T-cell (primary cell): ENCODE measurements around the gene GPRASP2. TPM values are rescaled to one million over a fixed set of nuclear protein-coding genes. Genes with fewer than 3 reads are reported as not detected.
A peak's percentile ranks its signal among the peaks of the same experiment; 100 is the strongest.

Experiments used
- ATAC-seq, 4 experiments: fragments of 200-7000 bp in 3 of 4; fragments of 150-1000 bp in 1 of 4; cut with Tn5 transposase; replicated peaks in 1 of 4; 1 replicate in 3 of 4; 2 replicates in 1 of 4; pipeline ENCODE4 v1.10.0; 2021; ENCODE audit warnings: moderate library complexity in 3 of 4, mild to moderate bottlenecking in 2 of 4, moderate number of reproducible peaks in 1 of 4
- CTCF ChIA-PET, 2 donors: fragments of 300-600 bp; sonication (Branson Sonifier 250); formaldehyde crosslinking; loops; one replicate each; lab custom pipeline; 2022; ENCODE audit warnings: antibody characterized with exemption in 2 of 2; lab: Charles Lee
- POLR2A ChIA-PET, 2 donors: fragments of 300-600 bp; sonication (Branson Sonifier 250); formaldehyde crosslinking; loops; one replicate each; lab custom pipeline; 2022; ENCODE audit warnings: antibody characterized with exemption in 2 of 2; lab: Charles Lee
- DNase-seq, 35 experiments: peaks; one replicate each; pipeline versions ENCODE4 v3.0.0 to v3.0.0-alpha.2; 2013 to 2023
- H3K27ac ChIP-seq: one replicate; pipeline ENCODE4 v1.5.1; 2013; ENCODE audit warnings: low read length
- H3K27me3 ChIP-seq, 2 experiments: replicated peaks in 1 of 2; 1 replicate in 1 of 2; 2 replicates in 1 of 2; pipeline versions ENCODE4 v1.6.1 to v1.7.0; 2013; ENCODE audit warnings: low read length in 1 of 2, mixed read lengths in 1 of 2; ENCODE audit not compliant: control insufficient read depth in 2 of 2, insufficient read depth in 2 of 2; ENCODE audit errors: extremely low read depth in 1 of 2
- H3K36me3 ChIP-seq, 2 donors: 1 replicate in 1 of 2; 2 replicates in 1 of 2; pipeline versions ENCODE4 v1.6.1 to v1.7.0; 2013; ENCODE audit warnings: low read length in 1 of 2; ENCODE audit not compliant: control insufficient read depth in 2 of 2, insufficient read depth in 1 of 2; ENCODE audit errors: extremely low read depth in 1 of 2
- H3K4me1 ChIP-seq, 2 experiments: 1 replicate in 1 of 2; 2 replicates in 1 of 2; pipeline versions ENCODE4 v1.6.1 to v1.7.0; 2013; ENCODE audit warnings: low read length in 2 of 2, mixed read lengths in 1 of 2; ENCODE audit not compliant: insufficient read depth in 2 of 2, control insufficient read depth in 1 of 2; ENCODE audit errors: extremely low read depth in 1 of 2
- H3K4me3 ChIP-seq, 2 donors: 1 replicate in 1 of 2; 2 replicates in 1 of 2; pipeline versions ENCODE4 v1.5.1 to v1.7.0; 2013; ENCODE audit warnings: mild to moderate bottlenecking in 2 of 2, low read length in 1 of 2, moderate library complexity in 1 of 2; ENCODE audit not compliant: control insufficient read depth in 1 of 2; ENCODE audit errors: extremely low read depth in 1 of 2
- H3K9me3 ChIP-seq: 2 replicates; pipeline ENCODE4 v1.7.0; 2013
- H3K27ac Mint-ChIP-seq, 2 donors: one replicate each; pipeline ENCODE4 v1.8.0; 2020 to 2021; ENCODE audit warnings: mild to moderate bottlenecking in 2 of 2, mixed read lengths in 2 of 2
- H3K27me3 Mint-ChIP-seq, 2 donors: one replicate each; pipeline ENCODE4 v1.8.0; 2021 to 2022; ENCODE audit warnings: mixed read lengths in 2 of 2
- H3K36me3 Mint-ChIP-seq: one replicate; pipeline ENCODE4 v1.8.0; 2021; ENCODE audit warnings: mixed read lengths
- H3K4me1 Mint-ChIP-seq, 3 donors: one replicate each; pipeline ENCODE4 v1.8.0; 2020 to 2022; ENCODE audit warnings: mixed read lengths in 3 of 3, mild to moderate bottlenecking in 1 of 3
- H3K4me3 Mint-ChIP-seq, 3 donors: one replicate each; pipeline ENCODE4 v1.8.0; 2020 to 2022; ENCODE audit warnings: mild to moderate bottlenecking in 3 of 3, mixed read lengths in 3 of 3, moderate library complexity in 3 of 3
- H3K9me3 Mint-ChIP-seq, 3 donors: one replicate each; pipeline ENCODE4 v1.8.0; 2020 to 2022; ENCODE audit warnings: mixed read lengths in 3 of 3
- WGBS: methylation state at CpG from one replicate; pipeline ENCODE4 v1.1.5; 2013; ENCODE audit warnings: missing lambda C conversion rate; ENCODE audit not compliant: insufficient coverage; 5-methylcytosine and 5-hydroxymethylcytosine counted together
- total RNA-seq, 35 experiments: library from RNA in 6 of 35; stranded (reverse) in 6 of 35; fragments of 120-200 nt in 1 of 35; gene quantifications; one replicate each; pipeline versions ENCODE4 v1.2.1 to v1.2.4 and lab custom pipeline; 2013 to 2026

Gene GPRASP2
- total RNA-seq, 5 donors from 2014 or later (not counting 1 experiment from before 2014, with no cell fraction given), result 1.3 to 3.1 (median 1.4) TPM

DNA sequence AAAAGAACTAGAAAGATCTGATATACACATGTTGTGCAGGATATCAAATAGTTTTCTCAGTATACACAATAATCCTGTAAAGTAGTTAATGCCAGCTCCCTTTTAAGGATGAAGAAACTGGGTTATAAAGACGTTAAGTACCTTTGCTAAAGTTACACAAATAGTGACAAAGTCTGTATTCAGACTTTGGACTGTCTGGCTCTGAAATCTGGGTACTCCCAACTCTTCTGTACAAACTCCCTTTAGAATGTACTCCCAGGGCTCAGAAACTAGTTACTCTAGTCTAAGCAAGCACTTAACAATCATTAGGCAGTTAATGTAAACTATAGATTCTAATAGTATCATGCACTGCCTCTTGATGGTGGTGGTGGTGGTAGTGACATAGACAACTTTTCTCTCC lies 15.5 kb downstream of the GPRASP2 start:
- no peak for ATAC-seq

DNA sequence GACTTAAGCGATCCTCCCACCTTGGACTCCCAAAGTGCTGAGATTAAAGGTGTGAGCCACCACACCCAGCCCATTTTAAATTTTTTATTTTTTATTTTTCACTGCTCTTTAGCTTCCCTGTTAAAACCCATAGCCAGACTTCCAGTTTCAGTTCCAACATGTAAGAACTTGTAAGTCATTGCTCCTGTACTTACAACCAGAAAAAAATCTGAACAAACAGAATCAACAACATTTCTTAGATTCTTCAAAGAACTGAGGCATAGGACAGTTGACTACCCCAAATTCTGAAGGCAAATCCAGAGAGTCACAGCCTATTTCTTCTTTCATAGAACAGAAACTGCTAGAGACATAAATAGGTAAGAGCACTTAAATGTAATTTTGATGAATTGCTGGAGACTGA lies 16.4 kb downstream of the GPRASP2 start:
- Histone ChIP-seq H3K9me3 (no peaks in the 10 kb centered on the region), H3K27ac (no peak overlapping the region), H3K36me3 (no peaks in the 10 kb centered on the region), H3K27me3 (no peaks in the 10 kb centered on the region), H3K4me3 (no peak overlapping the region), H3K4me1 (no peaks in the 10 kb centered on the region)
- Mint-ChIP-seq H3K9me3 (no peaks in the 10 kb centered on the region), H3K36me3 (peaks cover 8% of the 10 kb centered on the region), H3K4me3 (no peak overlapping the region), H3K4me1 (no peaks in the 10 kb centered on the region), H3K27me3 (peaks cover 0 to 4% of the 10 kb centered on the region in 2 donors), H3K27ac (no peak overlapping the region)
- no CpG with 5 or more reads among the region's 1 CpG for WGBS
- DNase-seq (no peak), ATAC-seq (no peak)
- ChIA-PET POLR2A (no interaction called here), CTCF (no interaction called here)

More for the DNA sequence above, 15.5 kb downstream of the GPRASP2 start:
- no peaks in the 10 kb centered on the region for H3K4me1 ChIP-seq
- H3K27ac ChIP-seq, result no peak overlapping the region
- no peaks in the 10 kb centered on the region for H3K9me3 Mint-ChIP-seq
- H3K4me3 Mint-ChIP-seq, result no peak overlapping the region
- no peaks in the 10 kb centered on the region for H3K9me3 ChIP-seq
- no peaks in the 10 kb centered on the region for H3K27me3 ChIP-seq
- POLR2A ChIA-PET, result interaction anchor here in 1 of 2 donors (0.5 to 0.6 kb wide), 2 partner anchors 33 to 41 kb away, joined by 4 to 7 read pairs; no protein-coding TSS in a partner anchor
- CTCF ChIA-PET, result no interaction called here
- no peak overlapping the region for H3K4me3 ChIP-seq
- H3K27ac Mint-ChIP-seq, result no peak overlapping the region
- H3K4me1 Mint-ChIP-seq, result no peaks in the 10 kb centered on the region
- peaks cover 8% of the 10 kb centered on the region for H3K36me3 Mint-ChIP-seq
- no CpG with 5 or more reads among the region's 1 CpG for WGBS
- H3K27me3 Mint-ChIP-seq, result peaks cover 0 to 4% of the 10 kb centered on the region in 2 donors
- no peak for DNase-seq
- no peaks in the 10 kb centered on the region for H3K36me3 ChIP-seq

DNA sequence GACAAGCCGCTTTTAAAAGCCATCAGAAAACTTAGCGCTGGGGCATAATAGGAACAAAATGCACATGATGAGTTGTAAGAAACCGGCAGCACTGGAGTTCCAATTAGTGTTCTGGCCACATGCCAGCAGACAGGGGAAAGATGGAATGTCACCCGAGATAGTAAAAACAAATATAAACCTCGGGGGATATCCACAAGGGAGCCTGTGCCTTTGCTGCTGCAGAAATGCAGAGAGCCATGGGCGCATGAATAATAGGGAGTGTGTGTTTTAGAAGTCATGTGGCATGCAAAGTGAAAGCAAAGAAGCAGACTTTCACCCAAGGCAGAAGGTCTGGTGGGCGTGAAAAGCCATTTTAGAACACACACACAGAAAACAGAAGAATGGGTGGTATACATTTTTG lies 27.4 kb downstream of the GPRASP2 start:
- no peaks in the 10 kb centered on the region for H3K36me3 Mint-ChIP-seq
- no peak overlapping the region for H3K4me3 Mint-ChIP-seq
- no peaks in the 10 kb centered on the region for H3K4me1 Mint-ChIP-seq
- H3K9me3 Mint-ChIP-seq, result no peaks in the 10 kb centered on the region
- DNase-seq (no peak), ATAC-seq (no peak)
- no peak overlapping the region for H3K27ac ChIP-seq
- H3K27me3 ChIP-seq, result no peaks in the 10 kb centered on the region
- no peak overlapping the region for H3K27ac Mint-ChIP-seq
- H3K9me3 ChIP-seq, result no peaks in the 10 kb centered on the region
- WGBS, result 96% methylated on average over 3 of the region's 7 CpGs
- ChIA-PET POLR2A (no interaction called here), CTCF (no interaction called here)
- no peaks in the 10 kb centered on the region for H3K36me3 ChIP-seq
- H3K4me1 ChIP-seq, result no peaks in the 10 kb centered on the region
- peaks cover 0 to 10% of the 10 kb centered on the region in 2 donors for H3K27me3 Mint-ChIP-seq
- no peak overlapping the region for H3K4me3 ChIP-seq

DNA sequence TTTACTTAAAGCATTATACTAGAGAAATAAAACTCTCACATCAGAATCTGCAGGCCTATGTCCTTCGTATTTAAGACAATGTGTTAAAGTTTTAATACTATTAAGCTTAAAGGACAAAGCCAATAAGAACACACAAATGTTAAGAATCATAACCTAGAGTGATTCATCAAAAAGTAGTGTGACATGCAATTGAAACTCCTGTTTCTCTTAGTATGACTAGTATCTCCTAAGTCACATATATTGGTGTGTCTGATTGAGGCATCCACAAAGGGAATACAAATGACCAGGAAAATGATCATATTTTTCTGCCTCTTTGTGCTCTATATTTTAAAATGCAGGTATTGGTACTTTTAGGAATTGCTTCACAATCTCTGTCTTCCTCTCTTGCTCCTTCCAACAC lies 32.1 kb downstream of the GPRASP2 start:
- ATAC-seq, result no peak
- H3K27ac Mint-ChIP-seq, result no peak overlapping the region

DNA sequence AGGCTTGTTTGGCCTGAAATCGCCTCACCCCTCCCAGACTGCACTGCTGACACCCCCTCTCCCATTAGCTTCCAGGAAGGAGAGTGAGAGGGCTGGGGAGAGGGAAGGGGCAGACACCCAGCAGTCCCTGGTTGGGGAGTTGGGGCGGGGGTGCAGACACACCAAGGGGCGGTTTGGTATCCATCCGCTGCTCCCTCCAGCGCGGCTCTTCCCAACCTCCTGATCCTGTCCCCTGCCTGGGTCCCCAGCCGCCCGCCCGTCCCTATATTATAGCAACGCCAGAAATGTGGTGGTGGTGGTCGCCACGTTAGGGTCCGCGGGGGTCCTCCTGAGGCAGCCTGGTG lies 33.2 kb downstream of the GPRASP2 start:
- no peaks in the 10 kb centered on the region for H3K9me3 ChIP-seq
- no peaks in the 10 kb centered on the region for H3K36me3 Mint-ChIP-seq
- DNase-seq, result no peak
- ChIA-PET CTCF (no interaction called here), POLR2A (no interaction called here)
- peaks cover 0 to 3% of the 10 kb centered on the region in 2 experiments for H3K27me3 ChIP-seq
- no CpG with 5 or more reads among the region's 14 CpGs for WGBS
- no peaks in the 10 kb centered on the region for H3K36me3 ChIP-seq
- H3K9me3 Mint-ChIP-seq, result no peaks in the 10 kb centered on the region
- H3K27ac Mint-ChIP-seq, result no peak overlapping the region
- peak overlapping the region; percentile 79 to 87 (median 83) for H3K4me3 Mint-ChIP-seq
- H3K27me3 Mint-ChIP-seq, result peaks cover 0 to 7% of the 10 kb centered on the region in 2 donors
- peaks cover 0 to 8% of the 10 kb centered on the region in 2 experiments for H3K4me1 ChIP-seq
- H3K4me1 Mint-ChIP-seq, result peaks cover 0 to 2% (median 2%) of the 10 kb centered on the region in 3 donors
- ATAC-seq, result no peak
- peak overlapping the region in 1 of 2 donors; percentile 53 for H3K4me3 ChIP-seq
- no peak overlapping the region for H3K27ac ChIP-seq

More for the DNA sequence above, 32.1 kb downstream of the GPRASP2 start:
- H3K27me3 Mint-ChIP-seq, result peaks cover 0 to 11% of the 10 kb centered on the region in 2 donors
- H3K4me3 ChIP-seq, result no peak overlapping the region
- H3K9me3 Mint-ChIP-seq, result no peaks in the 10 kb centered on the region
- POLR2A ChIA-PET, result no interaction called here
- no peak overlapping the region for H3K27ac ChIP-seq
- no peak overlapping the region for H3K4me3 Mint-ChIP-seq
- no peaks in the 10 kb centered on the region for H3K9me3 ChIP-seq
- no peaks in the 10 kb centered on the region for H3K36me3 Mint-ChIP-seq
- no peaks in the 10 kb centered on the region for H3K36me3 ChIP-seq
- H3K4me1 ChIP-seq, result peaks cover 0 to 8% of the 10 kb centered on the region in 2 experiments
- peaks cover 0 to 2% (median 2%) of the 10 kb centered on the region in 3 donors for H3K4me1 Mint-ChIP-seq
- peaks cover 0 to 3% of the 10 kb centered on the region in 2 experiments for H3K27me3 ChIP-seq
- DNase-seq, result no peak
- no CpG with 5 or more reads among the region's 1 CpG for WGBS
- CTCF ChIA-PET, result no interaction called here

DNA sequence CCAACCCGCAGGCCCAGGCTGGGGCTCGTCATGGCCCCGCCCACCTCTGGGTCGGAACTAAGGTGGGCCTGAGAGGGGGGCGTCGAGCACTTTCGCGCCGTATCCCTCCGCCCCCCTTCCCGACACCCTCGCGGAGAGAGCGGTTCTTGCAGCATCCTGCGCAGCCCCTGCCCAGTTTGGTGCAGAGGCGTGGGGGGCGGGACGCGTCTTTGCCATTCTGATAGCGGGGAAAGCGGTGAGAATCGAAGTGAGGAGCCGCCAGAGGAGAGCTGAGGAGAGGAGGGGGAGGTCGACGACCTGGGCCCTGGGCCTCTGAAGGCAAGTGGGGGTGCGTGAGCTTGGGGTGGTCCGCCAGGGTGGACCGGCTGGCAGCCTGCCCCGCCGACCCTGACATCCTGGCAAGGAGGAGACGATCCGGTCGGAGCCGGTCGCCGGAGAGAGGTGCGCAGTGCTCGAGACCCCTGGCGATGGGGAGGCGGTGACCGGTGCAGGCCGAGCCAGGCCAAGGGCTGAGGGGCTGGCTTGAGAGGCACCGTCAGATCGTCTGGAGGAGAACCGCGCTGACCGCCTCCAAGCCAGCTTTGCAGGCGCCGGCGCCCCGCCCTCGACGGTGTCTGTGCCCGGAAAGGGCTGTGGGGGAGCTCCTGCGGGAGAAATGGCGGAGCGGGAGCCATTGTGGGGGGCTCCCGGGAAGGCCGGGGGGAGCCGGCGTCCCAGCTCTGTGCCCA lies 33.8 kb downstream of the GPRASP2 start:
- ATAC-seq (peak; percentile 50 to 72 (median 66)), DNase-seq (peak in 18 of 35 experiments; percentile 0 to 28 (median 12))
- H3K36me3 Mint-ChIP-seq, result no peaks in the 10 kb centered on the region
- no peak overlapping the region for H3K27ac Mint-ChIP-seq
- H3K27me3 Mint-ChIP-seq, result peaks cover 0 to 7% of the 10 kb centered on the region in 2 donors
- H3K4me1 ChIP-seq, result peaks cover 0 to 8% of the 10 kb centered on the region in 2 experiments
- 2% methylated on average over 39 of the region's 61 CpGs for WGBS
- POLR2A ChIA-PET, result no interaction called here
- H3K36me3 ChIP-seq, result no peaks in the 10 kb centered on the region
- CTCF ChIA-PET, result interaction anchor here in 1 of 2 donors (0.7 kb wide), 1 partner anchor 184 kb away, joined by 3 read pairs; no protein-coding TSS in a partner anchor
- H3K27ac ChIP-seq, result no peak overlapping the region
- no peaks in the 10 kb centered on the region for H3K9me3 Mint-ChIP-seq
- no peaks in the 10 kb centered on the region for H3K9me3 ChIP-seq
- H3K4me3 Mint-ChIP-seq, result peak overlapping the region; percentile 79 to 87 (median 83)
- peaks cover 0 to 2% (median 2%) of the 10 kb centered on the region in 3 donors for H3K4me1 Mint-ChIP-seq
- peak overlapping the region; percentile 48 to 53 for H3K4me3 ChIP-seq
- H3K27me3 ChIP-seq, result peaks cover 0 to 3% of the 10 kb centered on the region in 2 experiments
